GM18870 (cell line): ENCODE data around the gene TEX14.
"Not testable (repeated sequence)": the region's sequence is repeated elsewhere in the genome, so short reads cannot be mapped to it uniquely, and the experiment has no call there.

Experiments used
- ATAC-seq: cut with Tn5 transposase; IDR thresholded peaks from one replicate; pipeline ENCODE4 v1.9.1; 2021; ENCODE audit warnings: moderate library complexity; ENCODE audit not compliant: unreplicated experiment

Gene TEX14

DNA sequence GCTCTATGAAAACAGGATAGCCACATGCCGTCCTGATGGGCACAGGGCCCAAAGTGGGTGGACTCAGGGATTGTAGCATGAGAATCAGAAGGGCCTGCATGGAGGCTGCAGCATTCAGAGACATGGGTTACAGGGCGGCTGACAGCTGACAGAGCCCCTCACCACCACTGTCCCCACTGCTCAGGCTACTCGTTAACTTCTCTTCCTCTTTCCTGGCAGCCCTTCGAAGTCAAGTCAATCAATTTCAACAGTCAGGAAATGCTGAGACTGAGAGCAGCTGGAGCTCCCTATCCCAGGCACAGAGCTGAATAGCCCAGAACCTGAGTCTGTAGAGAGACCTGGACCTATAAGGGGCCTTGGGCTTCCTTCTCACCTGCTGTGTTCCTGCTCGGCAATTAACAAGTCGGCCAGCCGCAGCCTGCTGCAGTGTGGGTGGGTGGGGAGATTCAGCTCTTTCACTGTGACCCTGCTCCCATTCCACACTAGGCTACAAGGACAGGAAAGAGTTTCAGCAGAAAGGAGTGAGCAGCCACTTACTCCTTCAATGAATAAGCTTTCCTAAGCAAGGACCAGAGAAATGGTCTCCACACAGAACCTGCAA is 76.9 kb downstream of the TEX14 start:
- no peak for ATAC-seq

DNA sequence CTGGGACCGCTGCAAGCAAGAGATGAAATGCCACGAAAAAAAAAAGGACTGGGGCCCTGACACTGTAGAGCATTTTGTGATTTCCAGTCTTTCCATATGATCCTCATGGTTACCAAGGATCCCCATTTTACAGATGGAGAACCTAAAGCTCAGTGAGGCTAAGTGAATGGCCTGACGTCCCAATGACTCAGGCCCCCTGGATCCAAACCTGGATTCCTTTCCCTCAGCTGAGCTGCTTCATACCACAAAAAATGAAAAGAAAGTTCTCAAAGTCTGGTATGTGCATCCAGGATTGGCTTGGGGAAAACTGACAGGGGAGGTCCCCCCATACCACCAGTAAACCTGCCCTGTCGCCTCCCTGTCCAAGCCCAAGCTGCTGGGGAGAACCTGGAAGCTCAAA is 80.5 kb downstream of the TEX14 start:
- ATAC-seq: no peak

DNA sequence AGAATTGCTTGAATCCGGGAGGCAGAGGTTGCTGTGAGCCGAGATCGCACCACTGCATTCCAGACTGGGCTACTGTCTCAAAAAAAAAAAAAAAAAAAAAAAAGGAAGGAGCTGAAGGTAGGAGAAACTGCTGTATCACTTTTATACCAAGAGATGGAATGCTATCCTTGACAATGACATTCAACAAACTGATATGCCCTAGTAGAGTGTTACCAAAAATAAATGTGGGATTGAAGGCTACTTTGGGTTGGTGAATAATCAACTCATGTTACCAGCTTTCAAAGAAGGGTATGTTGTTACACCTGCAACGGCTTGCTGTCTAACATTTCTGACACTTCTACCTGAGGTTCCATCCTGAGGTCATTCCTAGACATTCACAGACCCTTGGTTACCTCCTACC is 84.9 kb downstream of the TEX14 start:
- no peak for ATAC-seq

DNA sequence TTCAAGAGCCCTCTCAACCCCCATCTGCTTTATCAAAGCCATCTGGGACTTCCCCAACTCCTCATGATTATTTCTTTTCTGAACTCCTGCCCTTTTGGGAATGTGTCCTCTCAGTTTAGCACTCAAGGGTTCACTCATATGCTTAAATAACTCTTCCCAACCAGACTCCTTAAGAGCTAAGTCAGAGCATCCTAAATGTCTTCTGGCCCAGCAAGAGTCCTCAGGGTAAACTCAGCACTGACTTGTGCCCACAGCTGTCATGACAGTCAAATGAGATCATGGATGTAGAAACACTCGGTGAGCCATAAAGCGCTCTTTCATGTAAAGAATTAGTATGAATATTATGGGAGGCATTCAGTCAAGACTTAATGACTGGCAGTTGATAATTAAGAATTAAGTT is 85.9 kb downstream of the TEX14 start:
- no peak for ATAC-seq

DNA sequence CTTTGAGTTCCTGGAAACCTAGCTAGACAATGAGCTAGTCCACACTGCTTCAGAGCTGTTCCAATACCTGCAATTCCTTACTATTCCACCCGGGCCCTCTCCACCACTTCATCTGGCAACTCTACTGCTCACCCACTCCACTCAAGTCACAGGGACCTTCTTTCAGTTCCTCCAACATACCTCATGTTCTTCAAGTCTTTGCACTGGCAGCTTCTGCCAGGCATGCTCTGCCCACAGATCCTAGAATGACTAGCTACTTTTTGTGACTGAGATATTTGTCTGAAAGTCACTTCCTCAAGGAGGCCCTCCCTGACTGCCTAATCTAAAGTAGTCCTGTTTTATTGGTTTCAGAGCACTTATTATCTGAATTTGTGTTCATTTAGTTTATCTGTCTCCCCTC is 86.4 kb downstream of the TEX14 start:
- no peak for ATAC-seq

DNA sequence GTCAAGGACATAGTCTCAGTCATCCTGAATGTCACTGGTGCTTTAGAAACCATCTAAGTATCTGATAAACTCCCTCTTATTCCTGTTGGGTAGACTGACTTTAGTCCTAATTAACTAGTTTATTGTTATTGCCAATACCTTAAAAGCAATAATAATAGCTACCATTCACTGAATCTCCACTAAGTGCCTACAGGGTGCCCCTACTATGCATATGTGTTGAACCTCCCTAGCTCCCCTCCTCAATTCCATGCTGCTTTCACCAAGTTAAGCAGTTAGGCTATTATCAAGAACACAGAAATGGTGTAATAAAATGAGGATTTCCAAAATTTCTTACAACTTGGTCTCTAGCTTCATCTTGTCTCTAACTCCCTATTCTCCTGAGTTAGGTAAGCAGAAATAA is 89.9 kb downstream of the TEX14 start:
- no peak for ATAC-seq

DNA sequence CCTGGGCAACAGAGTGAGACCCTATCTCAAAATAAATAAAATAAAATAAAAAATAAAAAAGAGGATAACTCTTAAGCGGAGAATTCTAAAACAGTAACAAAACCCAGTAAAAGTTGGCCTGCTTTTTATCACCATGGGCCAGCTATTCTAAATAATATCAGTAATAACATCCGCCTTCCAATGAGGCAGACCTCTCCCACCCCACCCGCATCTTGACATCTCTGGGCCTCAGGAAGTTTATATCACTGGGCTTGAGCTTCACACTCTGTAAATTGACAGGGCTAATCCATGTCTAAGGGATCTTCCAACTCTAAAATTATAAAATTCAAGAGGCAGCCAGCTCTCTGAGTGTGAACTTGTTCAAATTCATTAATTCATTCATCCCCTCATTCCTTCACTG is 94.5 kb downstream of the TEX14 start:
- ATAC-seq: no peak

DNA sequence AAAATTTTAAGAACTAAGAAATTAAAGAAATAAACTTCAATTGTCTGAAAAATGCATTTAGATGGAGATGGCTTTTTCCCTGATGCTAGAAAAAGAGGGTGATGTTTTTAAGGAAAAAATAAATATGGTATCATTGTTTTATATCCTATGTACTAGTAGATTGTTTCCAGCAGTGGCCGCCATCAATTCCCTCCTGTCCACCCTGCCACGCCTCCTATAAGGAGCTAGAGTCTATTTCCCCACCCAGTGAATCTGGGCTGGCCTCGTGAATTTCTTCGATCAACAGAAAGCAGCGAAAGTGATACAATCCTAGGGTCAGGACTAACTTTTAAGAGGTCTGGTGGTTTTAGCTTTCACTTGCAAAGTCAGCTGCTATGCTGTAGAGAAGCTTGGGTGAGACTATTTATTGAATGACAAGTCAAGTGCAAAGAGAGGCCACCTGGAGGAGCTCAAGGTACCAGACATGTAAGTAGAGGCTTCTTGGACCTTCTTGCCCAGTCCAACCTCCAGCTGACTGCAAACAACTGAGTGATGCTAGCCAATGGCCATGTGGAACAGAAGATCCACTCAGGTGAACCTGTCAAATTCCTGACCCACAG is 96.6 kb downstream of the TEX14 start:
- ATAC-seq: no peak

DNA sequence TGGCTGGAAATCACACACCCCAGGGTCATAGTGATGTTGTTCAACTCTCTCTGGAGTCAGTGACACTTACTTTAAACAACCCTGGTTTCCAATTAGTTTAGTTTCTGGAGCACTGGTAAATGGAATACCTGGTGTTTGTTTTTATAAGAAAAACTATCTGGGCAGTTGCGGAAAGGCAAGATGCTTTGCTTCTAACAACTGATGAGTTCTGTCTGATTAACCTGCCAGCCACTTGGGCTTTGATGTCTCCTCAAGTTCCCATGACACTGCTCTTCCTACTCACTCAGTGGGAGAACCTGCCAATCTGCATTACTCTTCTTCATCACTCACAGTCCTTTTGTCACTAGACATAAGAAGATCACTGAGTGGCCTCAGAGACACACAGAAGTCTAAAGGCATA is 98.7 kb downstream of the TEX14 start:
- no peak for ATAC-seq

DNA sequence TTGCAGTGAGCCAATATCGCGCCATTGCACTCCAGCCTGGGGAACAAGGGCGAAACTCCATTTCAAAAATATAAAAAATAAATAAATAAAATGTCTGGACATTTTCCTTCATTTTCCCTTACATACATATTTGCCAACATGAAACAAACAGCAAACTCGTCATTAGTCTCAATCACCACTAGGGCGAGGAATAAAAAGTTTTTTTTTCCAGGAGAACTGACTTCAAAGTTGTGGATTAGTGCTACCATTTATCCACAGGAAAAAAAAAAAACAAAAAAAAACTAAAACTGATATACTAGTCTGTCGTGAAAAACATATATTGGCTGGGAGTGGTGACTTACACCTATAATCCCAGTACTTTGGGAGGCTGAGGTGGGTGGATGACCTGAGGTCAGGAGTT is 100.4 kb downstream of the TEX14 start:
- no peak for ATAC-seq

DNA sequence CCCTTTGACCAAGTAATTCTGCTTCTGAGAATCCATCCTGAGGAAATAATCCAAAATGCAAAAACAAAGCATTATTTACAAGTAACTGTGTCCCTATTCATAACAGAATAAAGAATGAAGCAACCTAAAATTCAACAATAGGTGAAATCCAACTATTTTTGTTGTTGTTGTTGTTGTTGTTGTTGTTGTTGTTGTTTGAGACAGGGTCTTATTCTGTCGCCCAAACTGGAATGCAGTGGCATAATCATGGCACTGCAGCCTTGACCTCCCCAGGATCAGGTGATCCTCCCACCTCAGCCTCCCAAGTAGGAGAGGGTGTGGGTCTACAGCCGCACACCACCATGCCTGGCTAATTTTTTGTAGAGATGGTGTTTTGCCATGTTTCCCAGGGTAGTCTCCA is 101.5 kb downstream of the TEX14 start:
- no peak for ATAC-seq

DNA sequence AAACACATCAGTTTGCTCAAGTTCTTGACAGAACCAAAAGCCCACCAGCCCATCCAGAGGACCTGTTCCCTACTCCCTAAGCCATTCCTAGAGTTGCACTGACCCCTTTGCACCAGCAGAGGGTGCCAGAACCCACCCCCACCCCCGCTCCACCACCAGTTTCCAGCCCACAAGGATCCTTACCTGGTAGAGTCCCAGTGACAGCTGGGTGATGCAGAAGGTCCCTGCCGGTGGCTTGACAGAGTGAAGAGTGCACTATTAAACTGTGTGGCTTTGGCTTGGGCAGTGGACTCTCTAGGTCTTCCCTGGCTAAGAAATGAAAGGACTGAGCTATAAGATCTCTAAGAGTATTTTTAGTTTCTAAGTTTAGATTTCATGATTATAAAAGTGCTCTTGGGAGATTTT is 104.1 kb downstream of the TEX14 start:
- ATAC-seq: no peak

DNA sequence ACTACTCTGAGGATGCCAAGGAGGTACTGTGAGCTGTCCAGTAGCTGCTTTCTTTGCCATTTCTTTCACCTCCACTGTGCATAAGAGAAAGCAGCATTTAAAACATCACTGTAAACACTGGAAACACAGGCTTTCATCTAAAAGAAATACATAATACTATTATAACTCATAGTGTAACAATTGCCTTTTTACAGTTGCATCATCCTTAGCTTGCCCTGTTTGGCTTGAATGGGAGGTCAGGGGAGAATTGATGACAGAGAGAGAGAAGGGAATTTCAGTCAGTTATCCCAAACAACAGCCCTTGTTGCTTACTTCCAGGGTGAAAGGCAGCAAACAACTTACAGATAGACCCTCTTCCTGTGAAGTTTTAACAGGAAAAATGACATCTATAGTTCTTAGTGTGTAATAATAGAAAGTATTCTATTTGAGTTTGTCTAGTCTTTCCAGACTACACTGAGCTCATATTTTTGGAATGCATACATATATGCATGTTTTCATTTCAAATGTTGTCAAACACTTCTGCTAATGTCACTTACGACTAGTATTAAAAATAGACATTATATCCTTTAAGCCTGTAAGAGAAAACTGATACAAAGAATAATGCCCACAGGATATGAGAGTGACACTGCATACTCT is 105.7 kb downstream of the TEX14 start:
- no peak for ATAC-seq

DNA sequence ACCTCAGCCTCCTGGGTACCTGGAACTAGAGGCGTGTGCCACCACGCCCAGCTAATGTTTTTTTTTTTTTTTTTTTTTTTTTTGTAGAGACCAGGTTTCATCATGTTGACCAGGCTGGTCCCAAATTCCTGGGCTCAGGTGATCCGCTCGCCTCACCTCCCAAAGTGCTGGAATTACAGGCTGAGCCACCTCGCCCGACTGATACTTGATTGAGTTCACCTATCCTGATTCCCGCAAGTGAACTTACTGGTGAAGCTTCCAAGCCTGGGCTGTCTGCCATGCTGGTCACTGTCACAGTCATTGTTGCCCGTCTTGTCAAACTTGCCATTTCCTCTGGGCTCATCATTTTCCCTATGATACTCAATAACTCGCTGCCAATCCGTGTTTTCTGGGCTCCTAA is 106.3 kb downstream of the TEX14 start:
- ATAC-seq: no peak

DNA sequence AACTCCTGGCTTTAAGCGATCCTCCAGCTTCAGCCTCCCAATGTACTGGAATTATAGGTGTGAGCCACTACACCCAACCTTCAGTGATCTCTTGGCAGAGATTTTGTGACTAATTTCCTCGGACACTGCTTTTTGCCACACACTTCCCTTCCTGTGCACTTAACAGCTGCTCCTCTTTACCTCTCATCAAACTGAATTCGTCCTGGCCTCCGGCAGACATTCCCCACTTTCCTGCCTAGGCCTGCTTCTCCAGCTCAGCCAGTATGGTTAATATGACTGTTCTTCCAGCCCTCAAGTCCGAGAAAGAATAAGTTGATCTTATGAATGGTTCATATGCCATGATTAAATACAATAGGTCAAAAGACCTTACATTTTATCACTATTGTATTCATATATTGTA is 108.4 kb downstream of the TEX14 start:
- no peak for ATAC-seq

DNA sequence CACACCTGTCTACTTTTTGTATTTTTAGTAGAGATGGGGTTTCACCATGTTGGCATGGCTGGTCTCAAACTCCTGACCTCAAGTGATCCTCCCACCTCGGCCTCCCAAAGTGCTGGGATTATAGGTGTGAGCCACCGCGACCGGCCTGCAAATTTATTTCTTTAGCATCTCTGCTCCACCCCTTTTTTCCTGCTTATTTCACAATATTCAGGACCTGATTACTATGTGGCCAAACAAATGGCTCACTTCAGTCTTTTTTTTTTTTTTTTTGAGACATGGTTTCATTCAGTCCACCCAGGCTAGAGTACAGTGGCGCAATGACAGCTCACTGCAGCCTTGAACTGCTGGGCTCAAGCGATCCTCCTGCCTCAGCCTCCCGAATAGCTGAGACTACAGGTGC is 109.1 kb downstream of the TEX14 start:
- not testable (repeated sequence) for ATAC-seq

DNA sequence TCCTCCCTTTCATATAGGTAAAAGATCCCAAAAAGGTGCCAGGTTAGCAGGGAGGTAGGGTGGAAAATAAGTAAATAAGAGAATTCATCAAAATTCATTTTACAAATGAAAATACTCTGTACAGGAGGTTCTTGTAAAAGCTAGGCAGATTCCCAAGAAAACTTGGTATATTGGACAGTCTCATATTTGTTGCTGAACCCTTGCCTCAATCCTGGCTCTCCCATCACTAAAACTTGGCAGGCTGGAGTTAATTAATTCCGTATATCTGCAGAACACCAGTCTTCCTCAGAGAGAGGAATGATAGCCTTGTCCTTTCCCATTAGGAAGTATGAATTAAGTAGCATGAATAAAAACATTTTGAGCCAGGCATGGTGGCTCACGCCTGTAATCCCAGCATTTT is 111.2 kb downstream of the TEX14 start:
- no peak for ATAC-seq

DNA sequence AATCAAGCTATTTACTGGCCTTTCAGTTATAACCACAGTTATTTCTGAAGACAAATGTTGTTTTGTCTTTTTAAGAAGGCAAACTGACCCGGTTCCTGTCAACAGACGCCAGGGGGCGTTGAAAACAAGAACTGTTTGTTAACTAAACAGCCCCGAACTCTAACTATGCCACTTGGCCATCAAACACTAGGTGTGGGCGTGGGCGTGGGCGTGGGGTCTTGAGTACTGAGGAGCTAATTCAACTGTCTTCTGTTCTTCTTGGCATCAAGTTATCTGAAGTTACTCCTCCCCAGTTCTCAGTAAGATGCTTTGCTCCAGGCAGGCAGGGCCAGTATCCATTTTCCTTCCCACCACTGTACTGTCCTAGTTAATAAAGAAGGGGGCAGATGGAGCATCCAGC is 114.1 kb downstream of the TEX14 start:
- ATAC-seq: no peak

DNA sequence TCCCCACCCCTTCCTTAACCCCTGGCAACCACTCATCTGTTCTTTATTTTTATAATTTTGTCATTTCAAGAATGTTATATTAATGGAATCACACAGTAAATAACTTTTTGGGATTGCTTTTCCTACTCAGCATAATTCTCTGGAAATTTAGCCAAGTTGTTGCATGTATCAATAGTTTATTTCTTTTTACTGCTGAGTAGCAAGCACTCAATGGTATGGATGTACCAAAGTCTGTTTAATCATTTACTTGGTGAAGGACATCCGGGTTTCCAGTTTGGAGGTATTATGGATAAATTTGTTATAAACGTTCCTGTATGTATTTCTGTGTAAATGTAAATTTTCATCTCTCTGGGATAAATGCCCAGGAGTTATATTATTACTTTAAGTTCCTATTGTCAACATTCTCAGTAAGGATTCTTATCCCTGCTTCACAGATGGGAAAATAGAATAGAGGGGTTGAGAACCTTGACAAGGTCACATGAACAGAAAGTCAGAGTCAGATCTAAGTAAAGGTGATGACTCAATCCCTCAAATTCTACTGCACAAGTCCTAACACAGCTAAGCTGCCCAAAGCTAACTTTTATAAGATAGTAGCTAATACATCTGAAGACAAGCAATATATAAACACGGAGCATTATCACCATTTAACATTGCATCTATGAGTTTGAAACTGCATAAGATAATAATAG is 115.0 kb downstream of the TEX14 start:
- no peak for ATAC-seq

DNA sequence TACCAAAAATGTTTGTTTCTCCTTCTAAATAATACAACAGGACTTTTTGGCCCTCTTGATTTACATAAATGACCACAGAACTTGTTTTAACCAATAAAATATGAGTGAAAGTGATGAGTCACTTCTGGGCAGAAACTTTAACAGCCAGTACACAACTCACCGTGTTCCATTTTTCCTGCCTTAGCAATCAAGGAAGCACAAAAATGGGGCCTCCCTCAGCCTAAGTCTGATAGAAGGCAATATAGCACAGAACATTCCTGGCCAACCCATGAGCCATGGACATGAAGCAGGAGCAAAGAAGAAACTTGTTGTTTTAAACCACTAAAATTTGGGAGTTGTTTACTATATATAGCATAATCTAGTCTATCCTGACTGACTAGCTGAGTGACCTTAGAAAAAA is 116.3 kb downstream of the TEX14 start:
- no peak for ATAC-seq

DNA sequence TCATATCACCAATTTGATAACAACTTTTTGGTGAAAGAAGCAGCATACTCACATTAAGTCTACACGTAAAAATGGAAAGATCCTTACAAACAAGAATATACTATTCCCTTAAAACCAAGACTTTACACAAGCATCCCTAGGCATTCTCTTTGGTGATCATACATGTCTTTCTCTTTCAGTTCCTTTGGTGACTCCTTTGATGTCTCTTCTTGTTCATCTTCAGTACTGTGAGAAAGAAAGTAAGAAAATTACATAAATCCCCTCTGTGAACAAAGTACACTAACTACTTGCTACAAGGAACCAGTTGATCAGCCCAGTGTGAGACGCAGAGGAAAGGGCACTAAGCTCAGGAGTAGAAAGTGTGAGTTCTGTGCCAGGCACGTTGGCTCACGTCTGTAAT is 117.8 kb downstream of the TEX14 start:
- ATAC-seq: no peak

DNA sequence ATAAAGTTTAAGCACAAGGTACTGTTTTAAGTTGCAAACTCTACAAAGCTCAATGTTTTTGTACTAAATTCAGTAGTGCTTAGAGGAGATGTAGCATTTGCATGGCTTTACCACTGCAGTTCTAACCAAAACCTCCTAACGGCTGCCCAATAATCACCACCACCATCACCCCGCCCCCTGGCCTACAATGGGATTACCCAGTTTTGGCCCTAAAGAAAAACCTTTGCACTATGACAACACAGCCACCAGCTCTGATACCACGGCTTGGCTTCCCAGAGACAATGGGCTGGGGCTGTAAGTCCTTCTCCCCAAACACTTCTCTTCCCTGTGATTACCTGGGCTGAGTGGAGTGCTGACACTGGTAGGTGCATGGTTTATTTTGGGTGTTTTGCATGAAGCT is 119.0 kb downstream of the TEX14 start:
- ATAC-seq: no peak
